Chondrocyte (in vitro differentiated cells): ENCODE results near the gene OSMR. TPM values are rescaled to one million over a fixed set of nuclear protein-coding genes. Genes with fewer than 3 reads are reported as not detected.

ENCODE experiments used
- DNase-seq: peaks from one replicate; pipeline ENCODE4 v3.0.0; 2021; ENCODE audit warnings: mixed read lengths, low spot score
- H3K27ac Mint-ChIP-seq: one replicate; pipeline ENCODE4 v1.8.0; 2021; ENCODE audit warnings: mild to moderate bottlenecking, moderate library complexity, mixed read lengths; ENCODE audit not compliant: unreplicated experiment
- H3K27me3 Mint-ChIP-seq: 2 replicates; pipeline ENCODE4 v1.8.0; 2021; ENCODE audit warnings: low read depth, mixed read lengths
- H3K36me3 Mint-ChIP-seq: 2 replicates; pipeline ENCODE4 v1.8.0; 2021; ENCODE audit warnings: low read depth, mixed read lengths
- H3K4me1 Mint-ChIP-seq: 2 replicates; pipeline ENCODE4 v1.8.0; 2021; ENCODE audit warnings: low read depth, mild to moderate bottlenecking, mixed read lengths
- H3K4me3 Mint-ChIP-seq: one replicate; pipeline ENCODE4 v1.8.0; 2021; ENCODE audit warnings: mild to moderate bottlenecking, moderate library complexity, mixed read lengths; ENCODE audit not compliant: unreplicated experiment
- H3K9me3 Mint-ChIP-seq: 2 replicates; pipeline ENCODE4 v1.8.0; 2021; ENCODE audit warnings: low read depth, mixed read lengths
- CTCF ChIP-seq: fragments of 200-600 bp; sonication (generic); IDR thresholded peaks from 2 replicates; pipeline ENCODE4 v1.5.0; 2021; ENCODE audit warnings: antibody characterized with exemption, mild to moderate bottlenecking, moderate library complexity
- total RNA-seq: library from RNA; stranded (reverse); gene quantifications from 3 replicates; pipeline ENCODE4 v1.2.1, GENCODE V29; 2021

The OSMR gene
- total RNA-seq, 1 donor from 2014 or later: 43.0 TPM

GRCh38 chr5:38871790-38872551 is 26.2 kb downstream of the OSMR start:
- Mint-ChIP-seq H3K4me3 (no peak overlapping the region), H3K9me3 (peaks cover 8% of the 10 kb centered on the region), H3K4me1 (peaks cover 21% of the 10 kb centered on the region), H3K27me3 (no peaks in the 10 kb centered on the region), H3K36me3 (peaks cover 18% of the 10 kb centered on the region), H3K27ac (peak overlapping the region; percentile 70)
- DNase-seq: no peak
- TF ChIP-seq CTCF: no peak

- no peak for DNase-seq
- no peak for TF ChIP-seq CTCF
- H3K4me1 Mint-ChIP-seq: peaks cover 20% of the 10 kb centered on the region
- no peaks in the 10 kb centered on the region for H3K27me3 Mint-ChIP-seq
- H3K36me3 Mint-ChIP-seq: peaks cover 23% of the 10 kb centered on the region
- H3K9me3 Mint-ChIP-seq: peaks cover 8% of the 10 kb centered on the region
- no peak overlapping the region for H3K4me3 Mint-ChIP-seq
- H3K27ac Mint-ChIP-seq: peak overlapping the region; percentile 70
Observed at GRCh38 chr5:38872826-38873225, 27.0 kb downstream of the OSMR start.

- peaks cover 25% of the 10 kb centered on the region for H3K36me3 Mint-ChIP-seq
- no peak overlapping the region for H3K4me3 Mint-ChIP-seq
- peaks cover 20% of the 10 kb centered on the region for H3K4me1 Mint-ChIP-seq
- no peak overlapping the region for H3K27ac Mint-ChIP-seq
- no peaks in the 10 kb centered on the region for H3K9me3 Mint-ChIP-seq
- no peaks in the 10 kb centered on the region for H3K27me3 Mint-ChIP-seq
- no peak for DNase-seq
- TF ChIP-seq CTCF: no peak
Observed at GRCh38 chr5:38874948-38875456, 29.2 kb downstream of the OSMR start.

- no peaks in the 10 kb centered on the region for H3K4me1 Mint-ChIP-seq
- no peak for DNase-seq
- H3K27me3 Mint-ChIP-seq: no peaks in the 10 kb centered on the region
- peaks cover 42% of the 10 kb centered on the region for H3K36me3 Mint-ChIP-seq
- no peaks in the 10 kb centered on the region for H3K9me3 Mint-ChIP-seq
- no peak for TF ChIP-seq CTCF
- H3K4me3 Mint-ChIP-seq: no peak overlapping the region
- no peak overlapping the region for H3K27ac Mint-ChIP-seq
Observed at GRCh38 chr5:38878391-38879077, 32.7 kb downstream of the OSMR start.

GRCh38 chr5:38879078-38879460 is 33.3 kb downstream of the OSMR start:
- no peak for TF ChIP-seq CTCF
- H3K27ac Mint-ChIP-seq: no peak overlapping the region
- H3K27me3 Mint-ChIP-seq: no peaks in the 10 kb centered on the region
- no peak overlapping the region for H3K4me3 Mint-ChIP-seq
- H3K36me3 Mint-ChIP-seq: peaks cover 45% of the 10 kb centered on the region
- H3K9me3 Mint-ChIP-seq: no peaks in the 10 kb centered on the region
- DNase-seq: no peak
- no peaks in the 10 kb centered on the region for H3K4me1 Mint-ChIP-seq
